ENCODE data around the gene USP31.
"Not testable (repeated sequence)": the region's sequence is repeated elsewhere in the genome, so short reads cannot be mapped to it uniquely, and the experiment has no call there.

Gene USP31

GRCh38 chr16:23131931-23132621 lies 17.2 kb downstream of the USP31 start:
- DNase-seq (ENCODE audit: low spot score): no peak

GRCh38 chr16:23131436-23131835 lies 17.8 kb downstream of the USP31 start:
- no peak for DNase-seq (ENCODE audit: low spot score)

- DNase-seq (ENCODE audit: low spot score): no peak
Observed at GRCh38 chr16:23131036-23131435, 18.2 kb downstream of the USP31 start.

- no peak for DNase-seq (ENCODE audit: low spot score)
Observed at GRCh38 chr16:23129686-23130085, 19.6 kb downstream of the USP31 start.

GRCh38 chr16:23128056-23128455 lies 21.2 kb downstream of the USP31 start:
- DNase-seq (ENCODE audit: low spot score): no peak

GRCh38 chr16:23125277-23125676 lies 24.0 kb downstream of the USP31 start:
- DNase-seq (ENCODE audit: low spot score): no peak

GRCh38 chr16:23124315-23124714 lies 24.9 kb downstream of the USP31 start:
- DNase-seq (ENCODE audit: low spot score): no peak

- no peak for DNase-seq (ENCODE audit: low spot score)
Observed at GRCh38 chr16:23122144-23122543, 27.1 kb downstream of the USP31 start.

GRCh38 chr16:23121024-23121423 lies 28.2 kb downstream of the USP31 start:
- no peak for DNase-seq (ENCODE audit: low spot score)

GRCh38 chr16:23120562-23120961 lies 28.7 kb downstream of the USP31 start:
- DNase-seq (ENCODE audit: low spot score): no peak

GRCh38 chr16:23119570-23119969 lies 29.7 kb downstream of the USP31 start:
- DNase-seq (ENCODE audit: low spot score): no peak

GRCh38 chr16:23114131-23114904 lies 34.9 kb downstream of the USP31 start:
- no peak for DNase-seq (ENCODE audit: low spot score)

GRCh38 chr16:23113185-23113584 lies 36.1 kb downstream of the USP31 start:
- DNase-seq (ENCODE audit: low spot score): no peak

- DNase-seq (ENCODE audit: low spot score): no peak
Observed at GRCh38 chr16:23110257-23110899, 38.9 kb downstream of the USP31 start.

- DNase-seq (ENCODE audit: low spot score): no peak
Observed at GRCh38 chr16:23107936-23108335, 41.3 kb downstream of the USP31 start.

GRCh38 chr16:23107117-23107516 lies 42.1 kb downstream of the USP31 start:
- no peak for DNase-seq (ENCODE audit: low spot score)

- no peak for DNase-seq (ENCODE audit: low spot score)
Observed at GRCh38 chr16:23105309-23105708, 43.9 kb downstream of the USP31 start.

- no peak for DNase-seq (ENCODE audit: low spot score)
Observed at GRCh38 chr16:23104032-23104955, 45.0 kb downstream of the USP31 start.

GRCh38 chr16:23103603-23104002 lies 45.6 kb downstream of the USP31 start:
- no peak for DNase-seq (ENCODE audit: low spot score)

- no peak for DNase-seq (ENCODE audit: low spot score)
Observed at GRCh38 chr16:23101012-23101550, 48.2 kb downstream of the USP31 start.

- DNase-seq (ENCODE audit: low spot score): not testable (repeated sequence)
Observed at GRCh38 chr16:23096450-23096849, 52.8 kb downstream of the USP31 start.

GRCh38 chr16:23094136-23094535 lies 55.1 kb downstream of the USP31 start:
- not testable (repeated sequence) for DNase-seq (ENCODE audit: low spot score)
